ENCODE results near the gene TBCK. TPM values are rescaled to one million over a fixed set of nuclear protein-coding genes. Genes with fewer than 3 reads are reported as not detected.

TBCK gene
- total and polyA plus RNA-seq, 2 donors (not counting 3 experiments of a cell fraction or from before 2014, with no cell fraction given), result 18.2 to 38.6 TPM

DNA sequence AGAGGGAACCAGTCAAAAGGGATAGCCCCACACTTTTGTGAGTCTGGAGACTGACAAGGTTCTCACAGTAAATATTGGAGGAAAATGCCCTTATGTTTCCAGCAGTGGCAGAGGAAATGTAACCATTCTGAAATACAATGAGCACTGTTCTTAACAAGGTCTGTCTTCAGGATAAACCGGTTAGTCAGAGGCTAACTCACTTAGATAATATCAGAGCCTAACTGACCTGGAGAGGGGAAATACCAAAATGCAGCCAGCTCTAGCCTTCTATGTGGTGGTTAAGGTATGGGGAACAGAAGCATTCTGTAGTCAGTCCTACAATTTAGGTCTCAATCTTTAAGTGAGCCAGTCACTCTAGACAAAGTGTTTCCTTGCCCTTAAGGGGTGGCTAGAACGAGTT, 70.8 kb downstream of the TBCK start:
- intact Hi-C loops (cut with micrococcal nuclease), result no loop called here
- H3K36me3 ChIP-seq (ENCODE audit: control insufficient read depth in 2 of 2, extremely low read depth in 1 of 2, insufficient read depth in 2 of 2, low read length in 2 of 2), result peaks cover 0 to 4% of the 10 kb centered on the region in 2 experiments
- no peak overlapping the region for H3K4me2 ChIP-seq (ENCODE audit: insufficient read depth, low read length)
- no peaks in the 10 kb centered on the region for H3K27me3 ChIP-seq (ENCODE audit: control insufficient read depth in 2 of 2, insufficient read depth in 2 of 2, low read length in 2 of 2)
- dilution Hi-C loops (cut with MboI; ENCODE audit: extremely low pct_ligation_motif_present, low sequenced_read_pairs), result no loop called here
- no peak overlapping the region for H2AFZ ChIP-seq (ENCODE audit: low read depth, low read length)
- H3K4me3 ChIP-seq (replicated peaks in 1 of 3; ENCODE audit: insufficient read depth in 1 of 3, low read depth in 1 of 3, low read length in 3 of 3), result no peak overlapping the region
- H3K79me2 ChIP-seq (ENCODE audit: control insufficient read depth, insufficient read depth, low read length), result no peaks in the 10 kb centered on the region
- H4K20me1 ChIP-seq (replicated peaks; ENCODE audit: control insufficient read depth, extremely low read depth, insufficient read depth, low read length), result no peaks in the 10 kb centered on the region
- FAIRE-seq (no peak), DNase-seq (ENCODE audit: low read depth, low spot score) (peak; percentile 9)
- no peaks in the 10 kb centered on the region for H3K9me3 ChIP-seq (replicated peaks; ENCODE audit: control insufficient read depth, insufficient read depth, low read length)
- H3K27ac ChIP-seq (ENCODE audit: insufficient read depth, low read depth, low read length), result no peak overlapping the region
- no TSS peak for BruUV-seq (replicated peaks)
- CTCF ChIA-PET, result interaction anchor here (0.9 to 1.3 kb wide), 2 partner anchors 21 to 83 kb away, joined by 3 read pairs; no protein-coding TSS in a partner anchor
- POLR2A ChIA-PET, result no interaction called here
- H3K9ac ChIP-seq (replicated peaks; ENCODE audit: extremely low read depth, insufficient read depth, low read length), result no peak overlapping the region
- TF ChIP-seq POLR2A (IDR thresholded peaks at IDR 0.05; ENCODE audit: low read depth, low read length), result no peak
- TF ChIP-seq POLR2AphosphoS5 (IDR thresholded peaks at IDR 0.05; ENCODE audit: insufficient read depth, low read depth, low read length), result no peak
- TF ChIP-seq FOS (IDR thresholded peaks at IDR 0.05; ENCODE audit: borderline replicate concordance, insufficient read depth, low read length), result no peak
- no peak for TF ChIP-seq EZH2 (IDR thresholded peaks at IDR 0.05; ENCODE audit: borderline replicate concordance, low read depth, low read length, severe bottlenecking)
- TF ChIP-seq, protein P1, sequence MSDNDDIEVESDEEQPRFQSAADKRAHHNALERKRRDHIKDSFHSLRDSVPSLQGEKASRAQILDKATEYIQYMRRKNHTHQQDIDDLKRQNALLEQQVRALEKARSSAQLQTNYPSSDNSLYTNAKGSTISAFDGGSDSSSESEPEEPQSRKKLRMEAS (IDR thresholded peaks at IDR 0.05; ENCODE audit: insufficient read depth, insufficient read length), result no peak
- peak; percentile 16 for TF ChIP-seq GATA2 (IDR thresholded peaks at IDR 0.05; ENCODE audit: insufficient read depth, insufficient read length, low read depth, low read length)
- no peak for TF ChIP-seq JUN (IDR thresholded peaks at IDR 0.05; ENCODE audit: borderline replicate concordance, insufficient read depth, insufficient read length, low read depth)
- H3K9me1 ChIP-seq (replicated peaks; ENCODE audit: control insufficient read depth, extremely low read depth, insufficient read depth, low read length), result no peaks in the 10 kb centered on the region
- H3K4me1 ChIP-seq (ENCODE audit: control insufficient read depth, extremely low read depth, insufficient read depth, low read length), result peaks cover 6% of the 10 kb centered on the region

GRCh38 chr4:106240699-106241098, 75.3 kb downstream of the TBCK start:
- intact Hi-C loops (cut with micrococcal nuclease), result no loop called here

More at GRCh38 chr4:106240699-106241098, 75.3 kb downstream of the TBCK start:
- H3K79me2 ChIP-seq (ENCODE audit: control insufficient read depth, insufficient read depth, low read length), result no peaks in the 10 kb centered on the region
- ChIA-PET POLR2A (no interaction called here), CTCF (interaction anchor here (0.9 to 1.6 kb wide), 4 partner anchors 19 to 720 kb away, joined by 3 to 5 read pairs (median 3); no protein-coding TSS in a partner anchor)
- DNase-seq (ENCODE audit: low read depth, low spot score) (no peak), FAIRE-seq (no peak)
- BruUV-seq (replicated peaks), result no TSS peak
- no peaks in the 10 kb centered on the region for H3K9me1 ChIP-seq (replicated peaks; ENCODE audit: control insufficient read depth, extremely low read depth, insufficient read depth, low read length)
- H3K36me3 ChIP-seq (ENCODE audit: control insufficient read depth in 2 of 2, extremely low read depth in 1 of 2, insufficient read depth in 2 of 2, low read length in 2 of 2), result no peaks in the 10 kb centered on the region
- H3K4me2 ChIP-seq (ENCODE audit: insufficient read depth, low read length), result no peak overlapping the region
- H4K20me1 ChIP-seq (replicated peaks; ENCODE audit: control insufficient read depth, extremely low read depth, insufficient read depth, low read length), result no peaks in the 10 kb centered on the region
- H3K27ac ChIP-seq (ENCODE audit: insufficient read depth, low read depth, low read length), result no peak overlapping the region
- H3K4me3 ChIP-seq (replicated peaks in 1 of 3; ENCODE audit: insufficient read depth in 1 of 3, low read depth in 1 of 3, low read length in 3 of 3), result no peak overlapping the region
- H3K9ac ChIP-seq (replicated peaks; ENCODE audit: extremely low read depth, insufficient read depth, low read length), result no peak overlapping the region
- dilution Hi-C loops (cut with MboI; ENCODE audit: extremely low pct_ligation_motif_present, low sequenced_read_pairs), result no loop called here
- no peak overlapping the region for H2AFZ ChIP-seq (ENCODE audit: low read depth, low read length)
- peaks cover 6% of the 10 kb centered on the region for H3K4me1 ChIP-seq (ENCODE audit: control insufficient read depth, extremely low read depth, insufficient read depth, low read length)
- no peaks in the 10 kb centered on the region for H3K9me3 ChIP-seq (replicated peaks; ENCODE audit: control insufficient read depth, insufficient read depth, low read length)
- no peak for TF ChIP-seq EZH2 (IDR thresholded peaks at IDR 0.05; ENCODE audit: borderline replicate concordance, low read depth, low read length, severe bottlenecking)
- TF ChIP-seq FOS (IDR thresholded peaks at IDR 0.05; ENCODE audit: borderline replicate concordance, insufficient read depth, low read length), result no peak
- no peak for TF ChIP-seq POLR2AphosphoS5 (IDR thresholded peaks at IDR 0.05; ENCODE audit: insufficient read depth, low read depth, low read length)
- TF ChIP-seq MYC (IDR thresholded peaks at IDR 0.05; ENCODE audit: low read depth, low read length), result no peak
- TF ChIP-seq JUN (IDR thresholded peaks at IDR 0.05; ENCODE audit: borderline replicate concordance, insufficient read depth, insufficient read length, low read depth), result no peak
- TF ChIP-seq, protein P1 (IDR thresholded peaks at IDR 0.05; ENCODE audit: insufficient read depth, insufficient read length), result no peak
- TF ChIP-seq POLR2A (IDR thresholded peaks at IDR 0.05; ENCODE audit: low read depth, low read length), result no peak
- no peak for TF ChIP-seq GATA2 (IDR thresholded peaks at IDR 0.05; ENCODE audit: insufficient read depth, insufficient read length, low read depth, low read length)
- TF ChIP-seq, protein P2, sequence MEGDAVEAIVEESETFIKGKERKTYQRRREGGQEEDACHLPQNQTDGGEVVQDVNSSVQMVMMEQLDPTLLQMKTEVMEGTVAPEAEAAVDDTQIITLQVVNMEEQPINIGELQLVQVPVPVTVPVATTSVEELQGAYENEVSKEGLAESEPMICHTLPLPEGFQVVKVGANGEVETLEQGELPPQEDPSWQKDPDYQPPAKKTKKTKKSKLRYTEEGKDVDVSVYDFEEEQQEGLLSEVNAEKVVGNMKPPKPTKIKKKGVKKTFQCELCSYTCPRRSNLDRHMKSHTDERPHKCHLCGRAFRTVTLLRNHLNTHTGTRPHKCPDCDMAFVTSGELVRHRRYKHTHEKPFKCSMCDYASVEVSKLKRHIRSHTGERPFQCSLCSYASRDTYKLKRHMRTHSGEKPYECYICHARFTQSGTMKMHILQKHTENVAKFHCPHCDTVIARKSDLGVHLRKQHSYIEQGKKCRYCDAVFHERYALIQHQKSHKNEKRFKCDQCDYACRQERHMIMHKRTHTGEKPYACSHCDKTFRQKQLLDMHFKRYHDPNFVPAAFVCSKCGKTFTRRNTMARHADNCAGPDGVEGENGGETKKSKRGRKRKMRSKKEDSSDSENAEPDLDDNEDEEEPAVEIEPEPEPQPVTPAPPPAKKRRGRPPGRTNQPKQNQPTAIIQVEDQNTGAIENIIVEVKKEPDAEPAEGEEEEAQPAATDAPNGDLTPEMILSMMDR (IDR thresholded peaks at IDR 0.05; ENCODE audit: extremely low read depth in 1 of 2, insufficient read depth in 1 of 2, low read depth in 1 of 2, low read length in 2 of 2), result no peak
- no peaks in the 10 kb centered on the region for H3K27me3 ChIP-seq (ENCODE audit: control insufficient read depth in 2 of 2, insufficient read depth in 2 of 2, low read length in 2 of 2)
